GM18511 (cell line): ENCODE data around the gene GLIS1.
"Not testable (repeated sequence)": the region's sequence is repeated elsewhere in the genome, so short reads cannot be mapped to it uniquely, and the experiment has no call there.

Experiments
- ATAC-seq: cut with Tn5 transposase; IDR thresholded peaks from one replicate; pipeline ENCODE4 v1.9.1; 2021; ENCODE audit warnings: mild to moderate bottlenecking, moderate library complexity; ENCODE audit not compliant: unreplicated experiment

Gene GLIS1

DNA sequence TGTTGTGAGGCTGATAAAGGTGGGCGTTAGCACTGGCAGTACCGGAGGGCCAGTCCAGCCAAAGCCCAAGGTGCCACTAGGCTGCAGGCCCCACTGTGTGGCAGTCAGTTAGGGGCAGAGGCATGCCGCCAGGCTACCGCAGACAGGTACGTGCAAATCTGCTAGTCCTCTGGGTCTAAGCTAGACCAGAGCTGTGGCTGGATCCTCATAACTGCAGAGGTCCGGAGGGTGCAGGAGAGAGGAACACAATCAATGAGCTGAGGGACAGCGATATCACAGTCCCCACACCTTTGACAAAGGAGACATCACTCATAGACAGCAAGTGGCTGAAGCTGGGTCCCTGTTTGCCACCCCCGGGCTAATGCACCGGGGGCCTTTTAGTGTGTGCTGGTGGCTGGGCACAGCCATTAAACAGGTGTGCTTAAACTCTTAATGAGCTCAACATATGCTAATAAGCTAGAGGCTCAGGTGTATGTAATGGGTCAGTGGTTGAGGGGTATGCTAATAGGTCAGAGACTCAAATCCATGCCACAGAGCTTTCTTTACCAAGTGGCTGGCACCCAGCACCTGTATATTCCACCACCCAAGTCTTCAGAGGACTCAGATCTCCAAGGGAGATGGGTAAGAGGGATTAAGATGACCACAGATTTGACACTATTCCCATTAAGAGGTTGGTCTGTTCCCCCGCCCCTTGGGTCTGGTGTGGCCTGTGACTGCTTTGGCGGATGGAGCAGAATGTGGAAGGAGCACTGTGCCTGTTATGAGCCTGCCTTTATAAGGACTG, 82.0 kb downstream of the GLIS1 start:
- ATAC-seq = no peak

DNA sequence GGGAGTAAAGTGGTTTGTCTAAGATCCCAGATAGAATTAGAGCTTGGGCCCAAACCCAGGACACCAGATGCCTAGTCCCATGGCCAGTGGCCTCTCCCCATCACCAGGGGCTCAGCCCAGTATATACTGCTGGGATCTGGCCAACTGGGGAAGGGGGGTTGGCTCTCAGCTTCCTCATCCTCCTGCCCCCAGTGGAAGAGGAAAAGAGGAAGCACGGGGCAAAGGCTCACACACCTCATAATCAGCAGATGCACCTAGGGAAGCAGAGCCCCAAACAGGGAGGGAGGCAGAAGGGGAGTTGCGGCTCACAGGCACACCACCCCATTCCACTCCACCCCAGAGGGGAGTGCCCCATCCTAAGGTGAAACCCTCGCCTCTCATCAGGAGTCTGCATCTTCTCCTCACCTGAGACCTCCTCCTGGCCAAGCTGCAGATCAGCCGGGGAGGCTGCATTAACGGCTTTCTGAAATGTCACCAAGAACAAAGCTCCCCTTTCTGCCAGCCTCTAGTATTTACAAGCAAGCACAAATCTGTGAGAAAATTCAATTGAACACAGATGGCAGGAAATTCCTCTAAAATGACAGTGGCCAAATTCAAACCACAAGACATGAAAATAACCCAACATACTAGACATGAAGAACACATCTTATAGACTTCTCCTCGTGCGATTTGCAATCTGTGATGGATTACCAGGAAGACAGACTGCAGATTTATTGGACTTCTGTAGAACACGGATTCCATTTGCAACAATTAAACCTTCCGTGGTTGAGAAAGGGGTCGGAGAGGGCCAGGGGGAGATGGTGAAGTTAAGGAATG, 82.8 kb downstream of the GLIS1 start:
- no peak for ATAC-seq

DNA sequence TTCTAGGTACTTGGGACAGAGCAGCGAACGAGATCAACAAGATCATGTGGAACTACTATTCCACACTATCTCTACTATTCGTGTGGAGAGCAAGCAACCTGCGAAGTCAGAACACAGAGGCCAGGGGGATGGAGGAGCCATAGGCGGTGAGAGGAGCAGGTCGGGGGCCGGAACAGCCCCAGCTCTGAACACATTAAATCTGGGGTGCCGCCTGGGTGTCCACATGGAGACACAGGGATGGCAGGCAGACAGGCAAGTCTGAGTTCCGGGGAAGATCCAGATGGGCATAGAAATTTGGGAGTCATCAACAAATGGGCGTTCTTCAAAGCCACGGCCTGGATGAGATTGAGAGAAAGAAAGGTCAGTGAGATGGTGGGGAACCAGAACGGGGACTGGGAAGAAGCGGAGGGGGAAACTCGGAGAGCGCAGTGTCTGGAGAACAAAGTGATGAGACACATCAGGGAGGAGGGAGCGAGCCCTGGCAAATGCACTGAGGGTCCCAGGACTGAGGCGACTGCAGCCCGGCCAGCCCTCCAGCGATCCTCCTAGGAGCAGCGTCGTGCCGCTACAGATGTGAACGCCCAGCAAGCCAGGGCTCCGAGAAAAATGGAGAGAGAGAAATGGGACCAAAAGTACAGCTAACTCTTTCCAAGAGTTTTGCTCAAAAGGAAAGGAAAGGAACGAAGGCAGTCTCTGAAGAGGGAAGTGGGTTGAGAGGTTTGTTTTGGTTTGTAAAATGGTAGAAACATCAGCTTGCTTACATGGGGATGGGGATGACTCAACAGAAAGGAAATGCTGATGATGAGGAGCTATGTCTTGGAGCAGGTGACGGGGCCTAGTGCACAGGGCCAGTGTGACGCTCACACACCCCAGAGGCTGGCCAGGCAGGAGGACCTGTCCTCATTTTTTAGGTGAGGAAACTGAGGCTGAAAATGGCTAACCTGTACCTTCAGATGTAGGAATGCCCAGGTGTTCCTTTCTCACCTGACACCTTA, 84.5 kb downstream of the GLIS1 start:
- no peak for ATAC-seq

DNA sequence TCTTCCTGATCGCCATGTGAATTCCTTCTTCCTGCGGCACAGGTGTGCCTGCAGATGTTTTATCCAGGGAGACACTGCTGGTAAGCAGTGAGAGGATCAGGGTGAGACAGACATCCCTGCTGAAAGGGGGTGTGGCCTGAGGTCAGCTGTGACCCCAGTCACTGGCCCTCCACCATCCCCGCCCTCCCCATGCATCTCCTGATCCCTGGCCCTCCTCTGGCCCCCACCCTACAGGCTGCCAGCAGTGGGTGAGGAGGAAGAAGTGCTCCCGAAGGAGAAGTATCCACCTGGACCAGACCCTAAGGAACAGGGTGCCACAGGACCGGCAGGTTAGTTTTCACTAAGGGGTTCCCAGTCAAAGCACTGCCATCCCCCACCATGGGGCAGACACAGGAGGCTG, 85.3 kb downstream of the GLIS1 start:
- no peak for ATAC-seq

DNA sequence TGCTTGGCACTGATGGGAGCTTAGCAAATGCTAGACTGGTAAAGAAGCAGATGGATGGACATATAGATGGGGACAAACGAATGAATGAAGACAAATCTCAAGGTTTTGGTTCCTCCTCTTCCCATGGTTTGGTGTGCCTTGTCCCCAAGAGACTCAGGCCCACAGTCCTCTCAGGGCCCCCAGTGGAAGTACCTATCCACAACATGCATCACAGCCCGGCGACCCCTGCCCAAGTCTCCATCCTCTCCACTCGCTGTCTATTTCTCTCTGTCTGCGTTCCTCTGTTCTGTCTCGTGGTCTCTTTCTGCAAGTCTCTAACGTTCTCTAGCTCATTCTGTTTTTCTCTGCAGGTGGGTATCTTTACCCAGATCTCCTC, 85.8 kb downstream of the GLIS1 start:
- ATAC-seq = no peak

DNA sequence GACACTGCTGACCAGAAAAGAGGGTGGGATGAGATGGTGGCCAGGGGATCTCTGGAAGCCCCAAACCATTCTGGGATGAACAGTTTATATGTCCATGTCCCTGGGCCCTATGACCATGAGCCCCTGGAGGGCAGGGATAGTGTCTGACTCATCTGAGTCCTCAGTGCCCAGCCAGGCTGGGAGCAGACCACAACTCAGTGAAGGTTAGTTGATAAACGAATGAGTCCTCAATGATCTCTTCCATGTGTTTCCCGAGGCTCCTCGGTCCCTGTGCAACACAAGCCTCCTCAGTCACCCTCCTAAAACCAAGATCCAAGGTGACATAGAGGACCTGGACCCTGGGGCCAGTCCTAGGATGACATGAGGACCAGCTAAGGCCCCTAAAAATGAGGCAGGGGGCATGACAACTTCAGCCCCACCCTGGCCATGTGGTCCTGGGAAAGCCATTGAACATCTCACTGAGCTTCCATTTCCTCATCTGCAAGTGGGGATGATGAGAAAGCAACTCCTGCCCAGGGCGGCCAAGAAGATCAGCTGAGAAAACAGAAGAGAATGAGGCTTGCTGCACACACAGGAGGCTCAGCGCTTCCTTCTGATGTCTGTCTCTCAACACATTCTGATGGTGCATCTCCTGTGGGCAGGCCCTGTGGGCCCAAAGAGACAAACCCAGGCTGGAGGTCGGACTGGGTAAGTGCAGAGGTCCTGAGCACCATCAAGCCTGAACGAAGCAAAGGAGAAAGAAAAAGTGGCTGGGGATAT, 86.3 kb downstream of the GLIS1 start:
- ATAC-seq = no peak

DNA sequence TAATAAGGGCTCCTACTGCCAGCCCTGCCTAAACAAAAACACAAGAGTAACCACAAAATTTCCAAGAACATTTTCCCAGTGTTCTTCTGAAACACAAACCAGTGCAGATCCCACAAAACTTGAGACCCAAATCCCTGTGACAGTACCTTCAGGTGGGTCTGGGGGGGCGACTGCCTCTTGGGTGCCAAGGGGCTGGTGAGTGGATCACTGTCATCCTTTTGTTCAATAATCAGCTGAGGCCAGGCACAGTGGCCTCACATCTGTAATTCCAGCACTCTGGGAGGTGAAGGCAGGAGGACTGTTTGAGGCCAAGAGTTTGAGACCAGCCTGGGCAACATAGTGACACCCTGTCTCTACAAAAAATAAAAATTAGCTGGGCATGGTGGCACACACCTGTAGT, 87.6 kb downstream of the GLIS1 start:
- no peak for ATAC-seq

DNA sequence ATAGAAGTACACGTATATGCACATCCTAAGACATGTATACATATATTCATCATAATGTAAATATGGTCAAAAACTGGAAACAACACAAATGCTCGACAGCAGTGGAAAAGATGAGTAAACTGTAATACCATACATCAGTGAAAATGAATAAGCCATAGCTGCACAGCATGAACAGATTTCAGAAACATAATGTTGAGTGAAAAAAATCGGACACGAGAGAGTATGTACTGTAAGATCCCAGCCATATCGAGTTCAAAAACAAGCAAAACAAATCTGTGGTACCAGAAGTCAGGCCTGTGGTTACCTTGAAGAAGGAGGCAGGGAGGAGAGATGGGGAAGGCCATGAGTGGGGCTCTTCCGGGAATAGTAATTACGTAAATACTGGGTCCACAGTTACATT, 90.4 kb downstream of the GLIS1 start:
- no peak for ATAC-seq

DNA sequence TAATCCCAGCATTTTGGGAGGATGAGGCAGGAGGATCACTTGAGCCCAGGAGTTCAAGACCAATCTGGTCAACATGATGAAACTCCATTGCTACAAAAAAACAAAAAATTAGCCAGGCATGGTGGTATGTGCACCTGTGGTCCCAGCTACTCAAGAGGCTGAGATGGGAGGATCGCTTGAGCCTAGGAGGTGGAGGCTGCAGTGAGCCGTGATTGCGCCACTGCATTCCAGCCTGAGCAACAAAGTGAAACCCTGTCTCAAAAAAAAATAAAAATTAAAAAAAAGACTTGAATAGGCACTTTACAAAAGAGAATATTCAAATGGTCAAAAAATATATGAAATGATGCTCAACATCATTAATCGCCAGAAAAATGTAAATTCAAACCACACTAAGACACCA, 91.0 kb downstream of the GLIS1 start:
- not testable (repeated sequence) for ATAC-seq

DNA sequence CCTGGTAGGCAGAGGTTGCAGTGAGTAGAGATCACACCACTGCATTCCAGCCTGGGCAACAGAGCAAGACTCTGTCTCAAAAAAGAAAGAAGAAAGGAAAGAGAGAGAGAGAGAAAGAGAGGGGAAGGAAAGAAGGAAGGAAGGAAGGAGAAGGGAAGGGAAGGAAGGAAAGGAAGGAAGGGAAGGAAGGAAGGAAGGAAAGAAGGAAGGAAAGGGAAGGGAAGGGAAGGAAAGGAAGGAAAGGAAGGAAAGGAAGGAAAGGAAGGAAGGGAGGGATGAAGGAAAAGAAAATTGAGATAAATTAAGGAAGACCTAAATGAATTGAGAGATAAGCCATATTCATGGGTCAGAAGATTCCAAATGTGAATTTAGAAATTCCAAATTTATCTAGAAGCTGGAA, 92.2 kb downstream of the GLIS1 start:
- ATAC-seq = no peak

DNA sequence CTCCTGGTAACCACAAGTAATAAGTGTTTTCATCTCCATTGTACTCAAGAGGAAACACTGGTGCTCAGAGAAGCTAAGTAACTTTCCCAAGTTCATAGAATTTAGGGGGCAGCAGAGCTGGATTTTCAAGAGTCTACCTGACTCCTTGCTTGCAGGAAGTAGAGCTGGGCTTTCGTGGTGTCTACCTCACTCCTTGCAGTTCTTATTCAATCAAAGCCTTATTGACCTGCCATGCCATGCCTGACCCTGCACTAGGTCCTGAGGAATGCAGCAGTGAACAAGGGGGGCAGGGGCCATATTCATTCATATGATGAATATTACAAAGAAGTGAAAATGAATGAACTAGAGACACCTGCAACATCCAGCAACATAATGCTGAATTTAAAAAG, 93.3 kb downstream of the GLIS1 start:
- no peak for ATAC-seq

DNA sequence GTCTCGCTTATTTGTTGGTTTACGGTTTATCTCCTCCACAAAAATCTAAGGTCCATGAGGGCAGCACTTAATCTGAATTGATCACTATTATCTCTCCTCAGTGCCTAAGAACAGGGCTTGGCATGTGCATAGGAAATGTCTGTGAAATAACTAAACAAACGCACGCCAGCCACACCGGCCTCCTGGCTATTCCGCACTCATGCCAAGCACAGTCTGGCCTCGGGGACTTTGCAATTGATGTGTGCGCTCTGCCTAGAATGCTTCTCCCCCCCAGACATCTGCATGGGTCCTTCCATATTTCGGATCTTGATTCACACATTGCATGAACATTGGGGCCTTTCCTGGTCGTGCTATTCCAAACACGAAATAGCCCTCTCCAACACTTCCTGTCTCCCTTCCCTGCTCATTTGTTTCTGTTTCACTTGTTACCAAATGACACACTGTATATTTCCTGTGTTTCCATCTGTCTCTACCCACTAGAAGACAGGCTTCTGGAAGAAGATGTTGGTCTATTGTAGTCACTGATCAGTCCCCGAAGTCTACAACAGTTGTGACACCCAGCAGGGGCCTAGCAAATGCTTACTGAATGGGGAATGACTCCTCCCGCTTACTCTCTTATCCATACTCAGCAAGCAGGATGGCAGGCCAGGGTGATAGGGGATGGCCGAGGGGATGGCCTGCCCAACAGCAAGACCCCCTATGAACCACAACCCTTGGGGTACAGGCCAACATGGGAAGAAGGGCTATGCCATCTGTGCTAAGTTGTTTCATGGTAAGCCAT, 93.9 kb downstream of the GLIS1 start:
- ATAC-seq = no peak

DNA sequence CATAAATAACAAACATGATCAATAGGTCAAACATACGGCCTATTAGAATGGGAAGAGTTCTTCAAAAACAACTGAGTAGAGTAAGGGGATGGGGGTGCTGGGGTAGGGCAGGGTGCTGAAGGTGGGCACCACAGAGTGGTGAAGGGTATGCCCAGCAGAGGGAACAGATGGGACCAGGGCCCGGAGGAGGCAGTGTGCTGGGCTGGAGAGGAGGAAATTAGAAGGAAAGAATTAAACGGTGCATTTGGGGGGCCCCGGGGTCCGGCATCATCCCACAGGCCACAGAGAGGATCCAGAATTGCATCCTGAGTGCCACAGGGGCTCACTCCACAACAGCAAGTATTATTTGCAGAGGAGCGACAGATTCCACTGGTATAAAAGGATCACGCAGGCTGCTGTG, 94.5 kb downstream of the GLIS1 start:
- no peak for ATAC-seq

DNA sequence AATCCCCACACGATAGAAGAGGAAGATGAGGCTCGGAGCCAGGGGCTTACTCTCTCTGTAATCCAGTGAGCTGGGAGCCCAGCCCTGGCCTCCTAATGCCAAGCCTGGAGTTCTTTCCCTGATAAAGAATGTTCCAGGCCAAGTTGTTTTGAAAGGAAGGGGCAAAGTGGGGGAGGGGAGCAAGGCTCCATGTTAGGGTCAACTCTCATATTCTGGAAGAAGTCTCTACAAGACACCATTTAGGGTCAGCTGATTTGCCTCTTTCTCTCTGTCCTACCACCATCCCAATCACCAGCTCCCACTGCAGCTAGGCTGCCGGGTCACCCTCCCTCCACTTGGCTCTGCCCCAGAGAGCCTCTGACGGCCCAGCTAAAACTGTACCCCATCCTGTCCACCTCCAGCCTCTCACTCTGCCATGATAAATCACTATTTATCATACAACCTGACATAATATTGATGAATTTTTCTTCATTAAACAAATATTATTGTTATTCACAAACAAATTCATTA, 95.0 kb downstream of the GLIS1 start:
- ATAC-seq = no peak

DNA sequence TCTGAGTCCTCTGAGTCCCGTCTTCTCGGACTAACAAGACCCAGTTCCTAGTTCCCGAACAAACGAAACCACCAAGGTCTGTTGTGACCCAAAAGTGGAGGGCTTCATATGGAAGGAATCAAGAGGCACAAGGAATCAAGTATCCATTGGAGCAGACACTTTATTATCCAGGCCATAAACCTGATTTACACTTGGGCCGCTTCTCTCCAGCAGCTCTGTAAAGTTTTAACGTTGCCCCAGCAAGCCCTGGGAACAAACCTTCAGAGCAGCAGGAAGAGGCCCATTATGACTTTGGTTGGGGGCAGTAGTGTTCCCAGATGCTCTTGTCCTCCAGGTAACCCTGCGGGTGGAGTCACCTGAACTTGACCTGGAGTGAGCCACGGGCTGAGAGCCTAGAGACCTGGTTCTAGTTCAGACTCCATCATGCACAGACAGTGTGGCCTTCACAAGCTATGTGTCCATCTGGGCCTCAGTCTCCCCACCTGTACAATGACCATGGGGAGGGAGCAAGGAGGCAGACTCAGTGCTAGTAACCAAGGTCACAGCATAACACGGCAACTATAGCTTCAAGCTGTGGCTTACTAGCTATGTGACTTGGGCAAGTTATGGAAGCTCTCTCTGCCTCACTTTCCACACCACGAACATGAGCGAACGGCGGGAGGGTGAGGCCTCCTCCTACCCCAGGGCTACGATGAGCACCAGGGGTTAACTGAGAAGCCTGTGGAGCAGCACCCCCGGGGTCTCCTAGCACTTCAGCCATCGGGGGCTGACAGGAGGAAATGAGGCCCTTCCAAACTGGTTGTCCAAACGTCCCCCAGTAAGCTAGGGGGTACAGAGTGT, 95.7 kb downstream of the GLIS1 start:
- ATAC-seq = no peak

DNA sequence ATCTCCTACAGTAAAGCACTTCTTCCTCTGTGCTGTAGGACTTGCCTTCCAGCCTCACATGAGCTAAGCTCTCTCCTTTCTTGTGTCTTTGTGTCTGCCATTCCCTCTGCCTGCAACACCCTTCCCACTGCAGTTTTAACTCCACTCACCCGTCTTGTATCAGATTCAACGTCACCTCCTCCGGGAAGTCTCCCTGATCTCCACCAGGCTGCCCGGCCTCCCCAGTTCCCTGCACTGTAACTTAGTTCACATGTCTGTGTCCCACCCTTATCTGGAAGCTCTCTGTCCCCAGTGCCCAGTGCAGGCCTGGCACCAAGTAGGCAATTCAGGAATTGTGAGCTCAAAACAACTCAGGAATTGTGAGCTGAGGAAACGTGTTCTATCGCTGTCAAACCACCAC, 96.4 kb downstream of the GLIS1 start:
- no peak for ATAC-seq

DNA sequence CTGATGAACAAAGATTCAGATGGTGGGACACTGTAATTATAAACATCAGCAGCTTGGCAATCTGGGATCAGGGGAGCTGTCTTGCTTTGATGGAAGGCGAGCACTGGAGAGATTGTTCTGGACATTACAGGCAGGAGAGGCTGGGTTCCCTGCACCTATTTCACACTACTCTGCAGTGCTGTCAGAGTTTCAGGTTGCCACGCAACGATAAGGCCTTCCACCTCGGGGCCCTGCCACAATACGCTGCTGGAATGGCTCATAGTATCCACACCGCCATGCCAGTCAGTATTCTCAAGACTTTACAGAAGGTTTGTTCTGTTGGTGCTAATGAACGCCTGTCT, 96.8 kb downstream of the GLIS1 start:
- ATAC-seq = no peak

DNA sequence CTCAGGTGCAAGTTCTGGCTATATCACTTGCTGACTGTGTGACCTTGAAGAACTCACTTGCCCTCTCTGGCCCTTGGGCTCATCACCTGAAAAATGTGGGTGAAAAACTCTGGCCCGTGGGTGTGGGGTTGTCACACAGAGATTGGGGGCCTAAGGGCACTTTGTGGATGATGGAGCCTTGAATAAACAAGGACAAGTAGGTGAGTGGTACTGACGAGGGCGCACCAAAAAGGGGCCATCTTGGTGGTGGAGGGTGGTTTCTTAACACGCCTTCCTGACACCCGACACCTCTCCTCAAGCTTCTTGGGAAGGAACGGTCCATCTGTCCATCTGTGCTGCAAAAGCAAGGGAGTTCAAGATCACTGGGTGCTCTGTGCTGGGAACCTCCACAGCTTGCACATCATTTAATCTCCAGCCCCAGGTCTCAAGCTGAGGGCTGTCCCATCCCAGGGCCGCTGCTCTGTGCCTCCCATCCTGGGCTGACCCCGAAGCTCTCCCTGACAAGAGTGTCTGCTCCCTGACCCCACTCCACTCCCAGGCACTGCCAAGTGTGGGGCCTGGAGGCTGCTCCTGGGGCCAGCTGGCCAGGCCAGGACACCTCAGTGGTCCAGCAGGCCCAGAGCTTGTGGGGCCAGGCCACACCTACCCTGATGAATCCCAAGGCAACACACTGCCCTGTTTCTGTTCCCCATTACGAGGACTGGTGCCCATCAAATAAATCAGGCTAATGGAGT, 97.3 kb downstream of the GLIS1 start:
- ATAC-seq = no peak
